ENCODE results near the gene BRD3OS.

BRD3OS gene

DNA sequence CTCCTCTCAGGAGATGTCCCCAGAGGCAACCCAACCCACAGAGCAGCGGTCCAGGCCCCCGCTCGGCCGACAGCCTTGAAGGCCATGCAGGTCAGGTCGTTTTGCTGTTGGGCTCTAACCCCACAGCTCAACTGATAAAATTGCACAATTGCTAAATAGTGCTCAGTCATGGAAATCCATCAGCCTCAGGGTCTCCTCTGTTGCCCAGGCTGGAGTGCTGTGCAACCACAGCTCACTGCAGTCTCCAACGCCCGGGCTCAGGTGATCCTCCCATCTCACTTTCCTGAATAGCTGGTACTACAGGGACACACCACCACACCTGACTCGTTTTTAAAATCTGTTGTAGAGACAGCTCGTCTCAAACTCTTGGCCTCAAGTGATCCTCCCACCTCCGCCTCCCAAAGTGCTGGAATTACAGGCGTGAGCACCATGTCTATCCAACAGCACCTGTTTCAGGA lies 18.3 kb downstream of the BRD3OS start:
- no peak overlapping the region for H2BK120ac ChIP-seq (ENCODE audit: low read depth, low read length)
- no peak overlapping the region for H3K9ac ChIP-seq (ENCODE audit: low read length)
- peaks cover 5% of the 10 kb centered on the region for H3K4me1 ChIP-seq (ENCODE audit: control insufficient read depth, insufficient read depth, low read depth, low read length)
- H3K4me3 ChIP-seq (ENCODE audit: insufficient read depth in 1 of 2, low read depth in 1 of 2, low read length in 2 of 2), result no peak overlapping the region
- DNase-seq, result no peak
- no peak overlapping the region for H4K91ac ChIP-seq (ENCODE audit: low read length)
- no peaks in the 10 kb centered on the region for H3K27me3 ChIP-seq (ENCODE audit: control insufficient read depth in 1 of 2, insufficient read depth in 1 of 2, low read length in 2 of 2)
- H2BK12ac ChIP-seq (ENCODE audit: low read length in 2 of 2), result no peak overlapping the region
- H3K27ac ChIP-seq (ENCODE audit: low read length, poor library complexity, severe bottlenecking), result no peak overlapping the region
- no peak overlapping the region for H4K8ac ChIP-seq (ENCODE audit: low read length)
- no peak overlapping the region for H3K18ac ChIP-seq (ENCODE audit: low read depth in 1 of 2, low read length in 2 of 2)
- no peak overlapping the region for H3K14ac ChIP-seq (ENCODE audit: low read length in 2 of 2)
- H3K23ac ChIP-seq (ENCODE audit: low read length in 2 of 2), result no peak overlapping the region
- H3K4me2 ChIP-seq (ENCODE audit: low read length, poor library complexity, severe bottlenecking), result no peak overlapping the region
- peaks cover 88% of the 10 kb centered on the region in 2 experiments for H3K36me3 ChIP-seq (ENCODE audit: control insufficient read depth in 1 of 2, insufficient read depth in 2 of 2, low read depth in 1 of 2, low read length in 2 of 2)
- H2BK15ac ChIP-seq (ENCODE audit: low read depth, poor library complexity, severe bottlenecking), result no peak overlapping the region
- peaks cover 42% of the 10 kb centered on the region for H3K79me1 ChIP-seq (replicated peaks; ENCODE audit: low read length, poor library complexity, severe bottlenecking)
- WGBS, result 88% methylated on average over 11 of the region's 11 CpGs
- H3K9me3 ChIP-seq (ENCODE audit: control insufficient read depth, low read length), result no peaks in the 10 kb centered on the region
- H3K4ac ChIP-seq (ENCODE audit: low read depth in 1 of 2, low read length in 2 of 2), result no peak overlapping the region
- no peak overlapping the region for H2AK5ac ChIP-seq (ENCODE audit: low read length, severe bottlenecking)
- H2AFZ ChIP-seq (ENCODE audit: low read depth, low read length), result no peak overlapping the region
- no peak overlapping the region for H2BK5ac ChIP-seq (ENCODE audit: low read depth, low read length, poor library complexity, severe bottlenecking)

DNA sequence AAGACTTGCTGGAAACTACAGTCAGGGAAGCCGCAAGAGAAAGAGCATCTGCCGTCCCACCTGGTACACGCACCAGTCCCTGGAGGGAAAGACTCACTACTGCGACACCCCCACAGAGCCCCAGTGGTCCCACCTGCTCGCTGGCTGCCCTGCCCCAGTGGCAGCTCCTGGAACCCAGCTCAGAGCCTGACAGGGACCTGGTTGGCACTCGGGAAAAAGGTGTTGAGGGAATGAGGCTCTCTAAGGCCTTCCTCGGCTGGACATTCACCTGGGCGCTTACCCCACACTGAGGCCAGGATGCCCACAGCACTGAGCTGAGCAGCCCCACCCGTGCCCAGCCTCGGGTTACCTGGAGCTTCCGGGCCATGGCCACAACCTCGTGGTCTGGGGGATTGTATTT lies 19.7 kb downstream of the BRD3OS start:
- no peak overlapping the region for H3K14ac ChIP-seq (ENCODE audit: low read length in 2 of 2)
- H3K18ac ChIP-seq (ENCODE audit: low read depth in 1 of 2, low read length in 2 of 2), result no peak overlapping the region
- no peaks in the 10 kb centered on the region for H3K27me3 ChIP-seq (ENCODE audit: control insufficient read depth in 1 of 2, insufficient read depth in 1 of 2, low read length in 2 of 2)
- no peak overlapping the region for H3K9ac ChIP-seq (ENCODE audit: low read length)
- no peak overlapping the region for H2BK12ac ChIP-seq (ENCODE audit: low read length in 2 of 2)
- H3K23ac ChIP-seq (ENCODE audit: low read length in 2 of 2), result no peak overlapping the region
- H3K4me2 ChIP-seq (ENCODE audit: low read length, poor library complexity, severe bottlenecking), result no peak overlapping the region
- DNase-seq, result no peak
- no peaks in the 10 kb centered on the region for H3K9me3 ChIP-seq (ENCODE audit: control insufficient read depth, low read length)
- no peak overlapping the region for H2BK15ac ChIP-seq (ENCODE audit: low read depth, poor library complexity, severe bottlenecking)
- no peak overlapping the region for H3K27ac ChIP-seq (ENCODE audit: low read length, poor library complexity, severe bottlenecking)
- WGBS, result 85% methylated on average over 11 of the region's 12 CpGs
- H2AK5ac ChIP-seq (ENCODE audit: low read length, severe bottlenecking), result no peak overlapping the region
- H3K4ac ChIP-seq (ENCODE audit: low read depth in 1 of 2, low read length in 2 of 2), result no peak overlapping the region
- no peak overlapping the region for H4K8ac ChIP-seq (ENCODE audit: low read length)
- H2BK5ac ChIP-seq (ENCODE audit: low read depth, low read length, poor library complexity, severe bottlenecking), result no peak overlapping the region
- no peak overlapping the region for H2AFZ ChIP-seq (ENCODE audit: low read depth, low read length)
- H4K91ac ChIP-seq (ENCODE audit: low read length), result no peak overlapping the region
- peaks cover 45% of the 10 kb centered on the region for H3K79me1 ChIP-seq (replicated peaks; ENCODE audit: low read length, poor library complexity, severe bottlenecking)
- no peak overlapping the region for H3K4me3 ChIP-seq (ENCODE audit: insufficient read depth in 1 of 2, low read depth in 1 of 2, low read length in 2 of 2)
- no peak overlapping the region for H2BK120ac ChIP-seq (ENCODE audit: low read depth, low read length)
- peaks cover 5% of the 10 kb centered on the region for H3K4me1 ChIP-seq (ENCODE audit: control insufficient read depth, insufficient read depth, low read depth, low read length)
- peaks cover 88 to 93% of the 10 kb centered on the region in 2 experiments for H3K36me3 ChIP-seq (ENCODE audit: control insufficient read depth in 1 of 2, insufficient read depth in 2 of 2, low read depth in 1 of 2, low read length in 2 of 2)

DNA sequence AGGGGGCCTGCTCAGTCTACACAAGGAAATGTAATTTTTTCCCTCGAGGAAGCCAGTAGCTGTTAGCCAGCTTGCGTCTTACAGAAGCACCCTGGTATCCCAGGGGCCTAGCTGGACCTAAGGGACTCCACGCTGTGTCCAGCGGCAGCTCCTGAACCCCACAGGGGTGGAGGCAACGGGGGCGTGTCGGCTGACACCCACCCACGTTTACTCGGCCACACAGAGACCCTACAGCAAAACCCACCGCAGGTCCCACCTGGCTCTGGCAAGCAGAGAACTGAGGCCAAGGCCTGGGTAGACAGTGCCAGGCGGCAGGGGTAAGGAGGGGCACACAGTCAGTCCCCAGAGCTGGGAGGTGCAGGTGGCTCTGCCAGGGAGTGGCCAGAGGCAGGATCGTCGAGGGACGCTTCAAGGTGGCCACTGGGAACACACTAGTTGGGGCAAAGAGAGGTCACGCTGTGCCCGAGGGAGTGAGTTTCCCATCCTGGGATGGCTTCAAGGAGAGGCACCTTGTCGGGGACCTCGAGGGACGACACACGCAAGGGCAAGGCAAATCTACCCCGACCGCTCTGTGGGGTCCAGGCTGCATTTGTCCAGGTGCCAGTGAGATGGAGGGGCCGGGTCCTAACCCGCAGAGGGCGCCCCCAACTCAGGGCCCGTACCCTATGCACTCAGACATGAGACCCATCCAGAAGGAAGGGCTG lies 20.7 kb downstream of the BRD3OS start:
- H3K9ac ChIP-seq (ENCODE audit: low read length), result no peak overlapping the region
- no peak overlapping the region for H2BK15ac ChIP-seq (ENCODE audit: low read depth, poor library complexity, severe bottlenecking)
- no peak for DNase-seq
- H2AK5ac ChIP-seq (ENCODE audit: low read length, severe bottlenecking), result no peak overlapping the region
- no peak overlapping the region for H2AFZ ChIP-seq (ENCODE audit: low read depth, low read length)
- H3K4me2 ChIP-seq (ENCODE audit: low read length, poor library complexity, severe bottlenecking), result no peak overlapping the region
- no peak overlapping the region for H3K23ac ChIP-seq (ENCODE audit: low read length in 2 of 2)
- H2BK12ac ChIP-seq (ENCODE audit: low read length in 2 of 2), result no peak overlapping the region
- no peaks in the 10 kb centered on the region for H3K9me3 ChIP-seq (ENCODE audit: control insufficient read depth, low read length)
- peaks cover 4% of the 10 kb centered on the region for H3K4me1 ChIP-seq (ENCODE audit: control insufficient read depth, insufficient read depth, low read depth, low read length)
- H3K27me3 ChIP-seq (ENCODE audit: control insufficient read depth in 1 of 2, insufficient read depth in 1 of 2, low read length in 2 of 2), result no peaks in the 10 kb centered on the region
- no peak overlapping the region for H4K91ac ChIP-seq (ENCODE audit: low read length)
- peaks cover 85 to 94% of the 10 kb centered on the region in 2 experiments for H3K36me3 ChIP-seq (ENCODE audit: control insufficient read depth in 1 of 2, insufficient read depth in 2 of 2, low read depth in 1 of 2, low read length in 2 of 2)
- no peak overlapping the region for H3K4ac ChIP-seq (ENCODE audit: low read depth in 1 of 2, low read length in 2 of 2)
- H2BK120ac ChIP-seq (ENCODE audit: low read depth, low read length), result no peak overlapping the region
- no peak overlapping the region for H3K18ac ChIP-seq (ENCODE audit: low read depth in 1 of 2, low read length in 2 of 2)
- WGBS, result 85% methylated on average over 26 of the region's 26 CpGs
- peaks cover 50% of the 10 kb centered on the region for H3K79me1 ChIP-seq (replicated peaks; ENCODE audit: low read length, poor library complexity, severe bottlenecking)
- no peak overlapping the region for H3K4me3 ChIP-seq (ENCODE audit: insufficient read depth in 1 of 2, low read depth in 1 of 2, low read length in 2 of 2)
- no peak overlapping the region for H3K27ac ChIP-seq (ENCODE audit: low read length, poor library complexity, severe bottlenecking)
- H3K14ac ChIP-seq (ENCODE audit: low read length in 2 of 2), result no peak overlapping the region
- no peak overlapping the region for H4K8ac ChIP-seq (ENCODE audit: low read length)
- H2BK5ac ChIP-seq (ENCODE audit: low read depth, low read length, poor library complexity, severe bottlenecking), result no peak overlapping the region

DNA sequence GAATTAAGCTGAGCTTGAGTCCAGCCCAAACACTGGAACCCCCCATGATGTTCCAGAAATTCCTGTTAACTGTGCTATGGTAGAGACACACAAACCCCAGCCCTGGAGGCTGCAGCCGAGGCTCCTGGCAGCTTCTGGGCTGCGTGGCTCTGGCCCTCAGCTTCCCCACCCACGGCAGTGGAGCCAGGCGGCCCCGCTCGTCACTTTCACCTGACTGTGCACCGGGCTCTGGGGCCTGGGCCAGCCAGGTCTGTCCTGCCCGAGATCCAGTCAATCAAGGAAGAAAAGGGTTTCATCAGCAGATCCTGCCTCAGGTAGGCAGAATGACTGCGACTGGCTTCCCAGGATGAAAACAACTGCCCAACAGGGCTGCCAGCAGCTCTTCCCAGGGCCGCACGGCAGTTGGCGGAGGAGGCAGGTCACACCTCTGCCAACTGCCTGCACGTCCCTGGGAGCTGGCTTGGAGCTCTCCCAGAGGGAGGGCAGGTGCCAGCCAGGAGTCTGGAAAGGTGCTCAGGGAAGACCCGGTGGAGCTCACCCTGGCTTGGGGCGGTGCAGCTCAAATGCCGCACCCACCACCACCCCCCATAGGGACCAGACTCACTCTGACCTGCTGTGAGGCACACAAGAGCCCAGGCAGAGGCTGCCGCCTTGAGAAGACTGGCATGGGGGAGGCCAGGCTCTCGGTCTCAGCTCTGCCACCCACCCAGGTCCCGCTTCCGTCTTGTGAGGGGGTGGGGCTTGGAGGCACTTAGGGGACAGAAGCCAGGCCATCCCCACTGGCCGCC lies 21.8 kb downstream of the BRD3OS start:
- H2AK5ac ChIP-seq (ENCODE audit: low read length, severe bottlenecking), result no peak overlapping the region
- H4K91ac ChIP-seq (ENCODE audit: low read length), result no peak overlapping the region
- no peak overlapping the region for H2BK120ac ChIP-seq (ENCODE audit: low read depth, low read length)
- no peak overlapping the region for H2BK5ac ChIP-seq (ENCODE audit: low read depth, low read length, poor library complexity, severe bottlenecking)
- peaks cover 85 to 91% of the 10 kb centered on the region in 2 experiments for H3K36me3 ChIP-seq (ENCODE audit: control insufficient read depth in 1 of 2, insufficient read depth in 2 of 2, low read depth in 1 of 2, low read length in 2 of 2)
- peaks cover 49% of the 10 kb centered on the region for H3K79me1 ChIP-seq (replicated peaks; ENCODE audit: low read length, poor library complexity, severe bottlenecking)
- no peaks in the 10 kb centered on the region for H3K9me3 ChIP-seq (ENCODE audit: control insufficient read depth, low read length)
- no peak overlapping the region for H3K4ac ChIP-seq (ENCODE audit: low read depth in 1 of 2, low read length in 2 of 2)
- H3K9ac ChIP-seq (ENCODE audit: low read length), result no peak overlapping the region
- no peak overlapping the region for H3K27ac ChIP-seq (ENCODE audit: low read length, poor library complexity, severe bottlenecking)
- no peak overlapping the region for H2BK12ac ChIP-seq (ENCODE audit: low read length in 2 of 2)
- WGBS, result 93% methylated on average over 19 of the region's 21 CpGs
- no peak overlapping the region for H2AFZ ChIP-seq (ENCODE audit: low read depth, low read length)
- H3K4me3 ChIP-seq (ENCODE audit: insufficient read depth in 1 of 2, low read depth in 1 of 2, low read length in 2 of 2), result no peak overlapping the region
- DNase-seq, result no peak
- H4K8ac ChIP-seq (ENCODE audit: low read length), result no peak overlapping the region
- H3K27me3 ChIP-seq (ENCODE audit: control insufficient read depth in 1 of 2, insufficient read depth in 1 of 2, low read length in 2 of 2), result no peaks in the 10 kb centered on the region
- H2BK15ac ChIP-seq (ENCODE audit: low read depth, poor library complexity, severe bottlenecking), result no peak overlapping the region
- H3K4me1 ChIP-seq (ENCODE audit: control insufficient read depth, insufficient read depth, low read depth, low read length), result no peaks in the 10 kb centered on the region
- H3K23ac ChIP-seq (ENCODE audit: low read length in 2 of 2), result no peak overlapping the region
- no peak overlapping the region for H3K4me2 ChIP-seq (ENCODE audit: low read length, poor library complexity, severe bottlenecking)
- no peak overlapping the region for H3K14ac ChIP-seq (ENCODE audit: low read length in 2 of 2)
- H3K18ac ChIP-seq (ENCODE audit: low read depth in 1 of 2, low read length in 2 of 2), result no peak overlapping the region
